ENCODE data around the gene GRM5.

DNA sequence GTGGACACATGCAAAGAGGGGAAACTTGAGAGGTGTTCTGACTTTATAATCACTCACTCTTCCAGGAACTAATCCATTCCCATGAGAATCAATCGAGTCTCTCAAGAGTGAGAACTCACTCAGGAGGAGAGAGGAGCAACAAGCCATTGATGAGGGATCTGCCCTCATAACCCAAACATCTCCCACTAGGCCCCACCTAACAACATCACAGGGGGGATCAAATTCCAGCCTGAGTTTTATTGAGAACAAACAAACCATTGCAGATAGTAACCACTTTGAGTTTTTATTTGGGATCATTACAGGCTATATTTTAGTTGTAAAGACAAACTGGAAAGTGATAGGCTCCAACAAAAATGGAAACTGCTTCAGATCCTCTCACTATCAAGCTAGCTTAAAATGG is 399.4 kb downstream of the GRM5 start:
- TF ChIP-seq TAF1 (IDR thresholded peaks at IDR 0.05; ENCODE audit: low read depth, low read length) (no peak), SPI1 (IDR thresholded peaks at IDR 0.05; ENCODE audit: low read depth, low read length) (no peak), POLR2A (IDR thresholded peaks at IDR 0.05; ENCODE audit: low read depth, low read length) (no peak), POLR2AphosphoS5 (IDR thresholded peaks at IDR 0.05; ENCODE audit: low read depth, low read length) (no peak), POU2F2 (IDR thresholded peaks at IDR 0.05; ENCODE audit: low read depth, low read length) (no peak)
